ENCODE measurements around the gene ANP32B.

DNA sequence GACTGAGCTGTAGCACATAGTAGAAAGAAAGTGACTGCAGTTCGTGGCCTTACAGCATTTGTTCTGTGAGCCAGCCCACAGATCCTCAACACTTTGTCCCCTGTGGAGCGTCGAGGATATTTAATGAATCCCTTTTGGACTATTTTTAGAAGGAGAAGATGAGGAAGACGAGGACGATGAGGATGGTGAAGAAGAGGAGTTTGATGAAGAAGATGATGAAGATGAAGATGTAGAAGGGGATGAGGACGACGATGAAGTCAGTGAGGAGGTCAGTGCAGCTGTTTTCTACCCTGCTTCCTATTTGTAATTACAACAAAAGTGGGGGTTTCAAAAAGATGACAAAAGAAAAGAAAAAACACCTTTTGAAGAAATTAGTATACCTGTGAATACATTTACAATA, 28.0 kb downstream of the ANP32B start:
- TF ChIP-seq, protein P1, sequence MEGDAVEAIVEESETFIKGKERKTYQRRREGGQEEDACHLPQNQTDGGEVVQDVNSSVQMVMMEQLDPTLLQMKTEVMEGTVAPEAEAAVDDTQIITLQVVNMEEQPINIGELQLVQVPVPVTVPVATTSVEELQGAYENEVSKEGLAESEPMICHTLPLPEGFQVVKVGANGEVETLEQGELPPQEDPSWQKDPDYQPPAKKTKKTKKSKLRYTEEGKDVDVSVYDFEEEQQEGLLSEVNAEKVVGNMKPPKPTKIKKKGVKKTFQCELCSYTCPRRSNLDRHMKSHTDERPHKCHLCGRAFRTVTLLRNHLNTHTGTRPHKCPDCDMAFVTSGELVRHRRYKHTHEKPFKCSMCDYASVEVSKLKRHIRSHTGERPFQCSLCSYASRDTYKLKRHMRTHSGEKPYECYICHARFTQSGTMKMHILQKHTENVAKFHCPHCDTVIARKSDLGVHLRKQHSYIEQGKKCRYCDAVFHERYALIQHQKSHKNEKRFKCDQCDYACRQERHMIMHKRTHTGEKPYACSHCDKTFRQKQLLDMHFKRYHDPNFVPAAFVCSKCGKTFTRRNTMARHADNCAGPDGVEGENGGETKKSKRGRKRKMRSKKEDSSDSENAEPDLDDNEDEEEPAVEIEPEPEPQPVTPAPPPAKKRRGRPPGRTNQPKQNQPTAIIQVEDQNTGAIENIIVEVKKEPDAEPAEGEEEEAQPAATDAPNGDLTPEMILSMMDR (IDR thresholded peaks at IDR 0.05 in 4 of 5, conservative IDR thresholded peaks at IDR 0.05 in 1 of 5): no peak
- no peak for TF ChIP-seq POLR2A (IDR thresholded peaks at IDR 0.05)

All from gastrocnemius medialis (tissue), 4 donors.